HCEC 1CT (cell line): ENCODE data around the gene DNAJB13.
"Not testable (repeated sequence)": the region's sequence is repeated elsewhere in the genome, so short reads cannot be mapped to it uniquely, and the experiment has no call there.

Experiments
- DNase-seq: peaks from one replicate; pipeline ENCODE4 v3.0.0-alpha.2; 2017

Gene DNAJB13

GRCh38 chr11:73950869-73951710 is at the start of gene DNAJB13:
Gene DNAJB13 (plus strand): TSS chr11:73951026. CDS start chr11:73951070, 44 bp downstream.
- peak; percentile 30 for DNase-seq

- DNase-seq = no peak
Measured at GRCh38 chr11:73902303-73902702, 48.5 kb upstream of the DNAJB13 start.

- peak; percentile 56 for DNase-seq
Measured at GRCh38 chr11:73907191-73907590, 43.6 kb upstream of the DNAJB13 start.

GRCh38 chr11:73912026-73912425 is 38.8 kb upstream of the DNAJB13 start:
- DNase-seq = no peak

- DNase-seq = no peak
Measured at GRCh38 chr11:73913472-73913871, 37.4 kb upstream of the DNAJB13 start.

GRCh38 chr11:73914284-73914683 is 36.5 kb upstream of the DNAJB13 start:
- no peak for DNase-seq

- DNase-seq = peak; percentile 32
Measured at GRCh38 chr11:73916435-73916834, 34.4 kb upstream of the DNAJB13 start.

GRCh38 chr11:73921180-73921579 is 29.6 kb upstream of the DNAJB13 start:
- DNase-seq = no peak

- DNase-seq = no peak
Measured at GRCh38 chr11:73929388-73929787, 21.4 kb upstream of the DNAJB13 start.

- DNase-seq = peak; percentile 80
Measured at GRCh38 chr11:73931039-73931645, 19.7 kb upstream of the DNAJB13 start.

- no peak for DNase-seq
Measured at GRCh38 chr11:73931951-73932350, 18.9 kb upstream of the DNAJB13 start.

GRCh38 chr11:73932781-73933180 is 18.0 kb upstream of the DNAJB13 start:
- no peak for DNase-seq

GRCh38 chr11:73936047-73936446 is 14.8 kb upstream of the DNAJB13 start:
- not testable (repeated sequence) for DNase-seq

- no peak for DNase-seq
Measured at GRCh38 chr11:73939096-73939495, 11.7 kb upstream of the DNAJB13 start.

GRCh38 chr11:73940801-73941570 is 9.8 kb upstream of the DNAJB13 start:
- no peak for DNase-seq

GRCh38 chr11:73942010-73942409 is 8.8 kb upstream of the DNAJB13 start:
- no peak for DNase-seq

GRCh38 chr11:73944085-73944484 is 6.7 kb upstream of the DNAJB13 start:
- DNase-seq = no peak

GRCh38 chr11:73944901-73945300 is 5.9 kb upstream of the DNAJB13 start:
- no peak for DNase-seq

GRCh38 chr11:73945396-73945795 is 5.4 kb upstream of the DNAJB13 start:
- DNase-seq = no peak

GRCh38 chr11:73946798-73947458 is 3.9 kb upstream of the DNAJB13 start:
- no peak for DNase-seq

GRCh38 chr11:73949246-73949645 is 1.6 kb upstream of the DNAJB13 start:
- DNase-seq = no peak

GRCh38 chr11:73949912-73950311 is 914 bp upstream of the DNAJB13 start:
- no peak for DNase-seq

GRCh38 chr11:73951797-73952196 is 971 bp downstream of the DNAJB13 start:
- no peak for DNase-seq
